ENCODE measurements around the gene SMIM45.

Gene SMIM45

GRCh38 chr22:41933411-41934177, 18.4 kb upstream of the SMIM45 start:
- H3K4me3 ChIP-seq (ENCODE audit: insufficient read length, low read depth): no peak overlapping the region
- H3K36me3 ChIP-seq (ENCODE audit: insufficient read depth, insufficient read length, low read length): peaks cover 33% of the 10 kb centered on the region
- no peak overlapping the region for H3K9ac ChIP-seq (ENCODE audit: insufficient read length, low read depth)
- H3K27me3 ChIP-seq (ENCODE audit: insufficient read depth, insufficient read length): no peaks in the 10 kb centered on the region
- no peak for DNase-seq (ENCODE audit: low read depth, low spot score)
- peaks cover 19% of the 10 kb centered on the region for H3K4me1 ChIP-seq (ENCODE audit: insufficient read depth, insufficient read length)
- TF ChIP-seq YY1 (IDR thresholded peaks at IDR 0.05; ENCODE audit: insufficient read depth, insufficient read length) (no peak), SUZ12 (IDR thresholded peaks at IDR 0.05; ENCODE audit: extremely low read depth, insufficient read depth, insufficient read length) (no peak), ZNF274 (IDR thresholded peaks at IDR 0.05; ENCODE audit: low read depth, low read length) (no peak)
- no peaks in the 10 kb centered on the region for H3K9me3 ChIP-seq (ENCODE audit: insufficient read depth, low read length)

DNA sequence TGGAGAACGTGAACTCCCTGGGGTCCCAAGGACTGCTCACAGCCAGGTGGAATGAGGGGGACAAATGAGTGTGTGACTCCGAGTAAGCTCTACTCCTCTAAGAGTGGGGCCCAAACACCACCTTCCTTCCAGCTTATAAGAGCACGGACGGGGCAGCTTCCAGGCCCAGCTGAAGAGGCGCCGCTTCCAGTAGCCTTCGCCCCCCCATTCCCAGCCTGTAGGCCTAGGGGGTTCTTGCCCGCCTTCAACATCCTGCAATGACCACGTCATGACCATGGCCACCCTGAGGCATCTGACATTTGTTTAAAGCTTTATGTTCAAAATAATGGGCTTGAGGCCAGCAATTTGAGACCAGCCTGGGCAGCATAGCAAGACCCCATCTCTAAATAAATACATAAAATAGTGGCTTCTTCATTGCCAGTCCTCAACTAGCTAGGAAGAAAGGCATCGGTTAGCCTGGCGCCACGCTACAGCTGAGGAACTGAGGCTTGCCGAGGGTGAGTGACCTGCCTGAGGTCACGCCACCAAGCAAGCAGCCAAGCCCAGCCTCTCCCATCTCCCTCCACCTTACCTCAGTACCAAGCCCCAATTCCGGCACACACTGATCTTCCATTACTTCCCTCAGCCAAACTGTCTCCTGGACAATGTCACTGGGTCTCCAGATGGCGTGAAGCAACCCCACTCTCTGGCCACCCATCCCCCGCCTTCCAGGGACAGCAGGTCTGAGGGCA, 17.5 kb upstream of the SMIM45 start:
- Histone ChIP-seq H3K27me3 (ENCODE audit: insufficient read depth, insufficient read length) (no peaks in the 10 kb centered on the region), H3K9ac (ENCODE audit: insufficient read length, low read depth) (no peak overlapping the region), H3K9me3 (ENCODE audit: insufficient read depth, low read length) (no peaks in the 10 kb centered on the region), H3K36me3 (ENCODE audit: insufficient read depth, insufficient read length, low read length) (peaks cover 42% of the 10 kb centered on the region), H3K4me1 (ENCODE audit: insufficient read depth, insufficient read length) (peaks cover 12% of the 10 kb centered on the region), H3K4me3 (ENCODE audit: insufficient read length, low read depth) (no peak overlapping the region)
- TF ChIP-seq YY1 (IDR thresholded peaks at IDR 0.05; ENCODE audit: insufficient read depth, insufficient read length) (no peak), ZNF274 (IDR thresholded peaks at IDR 0.05; ENCODE audit: low read depth, low read length) (no peak), SUZ12 (IDR thresholded peaks at IDR 0.05; ENCODE audit: extremely low read depth, insufficient read depth, insufficient read length) (no peak)
- no peak for DNase-seq (ENCODE audit: low read depth, low spot score)

- H3K27me3 ChIP-seq (ENCODE audit: insufficient read depth, insufficient read length): no peaks in the 10 kb centered on the region
- no peak overlapping the region for H3K9ac ChIP-seq (ENCODE audit: insufficient read length, low read depth)
- TF ChIP-seq ZNF274 (IDR thresholded peaks at IDR 0.05; ENCODE audit: low read depth, low read length): no peak
- TF ChIP-seq YY1 (IDR thresholded peaks at IDR 0.05; ENCODE audit: insufficient read depth, insufficient read length): no peak
- no peak for TF ChIP-seq SUZ12 (IDR thresholded peaks at IDR 0.05; ENCODE audit: extremely low read depth, insufficient read depth, insufficient read length)
- H3K36me3 ChIP-seq (ENCODE audit: insufficient read depth, insufficient read length, low read length): peaks cover 43% of the 10 kb centered on the region
- no peak overlapping the region for H3K4me3 ChIP-seq (ENCODE audit: insufficient read length, low read depth)
- H3K4me1 ChIP-seq (ENCODE audit: insufficient read depth, insufficient read length): peaks cover 12% of the 10 kb centered on the region
- no peak for DNase-seq (ENCODE audit: low read depth, low spot score)
- no peaks in the 10 kb centered on the region for H3K9me3 ChIP-seq (ENCODE audit: insufficient read depth, low read length)
These were observed 17.0 kb upstream of the SMIM45 start for GRCh38 chr22:41935015-41935351.

- H3K4me3 ChIP-seq (ENCODE audit: insufficient read length, low read depth): no peak overlapping the region
- peaks cover 12% of the 10 kb centered on the region for H3K4me1 ChIP-seq (ENCODE audit: insufficient read depth, insufficient read length)
- peaks cover 44% of the 10 kb centered on the region for H3K36me3 ChIP-seq (ENCODE audit: insufficient read depth, insufficient read length, low read length)
- TF ChIP-seq YY1 (IDR thresholded peaks at IDR 0.05; ENCODE audit: insufficient read depth, insufficient read length) (no peak), SUZ12 (IDR thresholded peaks at IDR 0.05; ENCODE audit: extremely low read depth, insufficient read depth, insufficient read length) (no peak), ZNF274 (IDR thresholded peaks at IDR 0.05; ENCODE audit: low read depth, low read length) (no peak)
- DNase-seq (ENCODE audit: low read depth, low spot score): no peak
- no peaks in the 10 kb centered on the region for H3K9me3 ChIP-seq (ENCODE audit: insufficient read depth, low read length)
- H3K9ac ChIP-seq (ENCODE audit: insufficient read length, low read depth): no peak overlapping the region
- H3K27me3 ChIP-seq (ENCODE audit: insufficient read depth, insufficient read length): no peaks in the 10 kb centered on the region
These were observed 16.4 kb upstream of the SMIM45 start for GRCh38 chr22:41935509-41935908.

GRCh38 chr22:41936894-41937169, 15.1 kb upstream of the SMIM45 start:
- no peaks in the 10 kb centered on the region for H3K27me3 ChIP-seq (ENCODE audit: insufficient read depth, insufficient read length)
- DNase-seq (ENCODE audit: low read depth, low spot score): no peak
- H3K36me3 ChIP-seq (ENCODE audit: insufficient read depth, insufficient read length, low read length): peaks cover 57% of the 10 kb centered on the region
- TF ChIP-seq SUZ12 (IDR thresholded peaks at IDR 0.05; ENCODE audit: extremely low read depth, insufficient read depth, insufficient read length) (no peak), YY1 (IDR thresholded peaks at IDR 0.05; ENCODE audit: insufficient read depth, insufficient read length) (no peak), ZNF274 (IDR thresholded peaks at IDR 0.05; ENCODE audit: low read depth, low read length) (no peak)
- no peaks in the 10 kb centered on the region for H3K9me3 ChIP-seq (ENCODE audit: insufficient read depth, low read length)
- no peak overlapping the region for H3K9ac ChIP-seq (ENCODE audit: insufficient read length, low read depth)
- peaks cover 12% of the 10 kb centered on the region for H3K4me1 ChIP-seq (ENCODE audit: insufficient read depth, insufficient read length)
- H3K4me3 ChIP-seq (ENCODE audit: insufficient read length, low read depth): no peak overlapping the region

DNA sequence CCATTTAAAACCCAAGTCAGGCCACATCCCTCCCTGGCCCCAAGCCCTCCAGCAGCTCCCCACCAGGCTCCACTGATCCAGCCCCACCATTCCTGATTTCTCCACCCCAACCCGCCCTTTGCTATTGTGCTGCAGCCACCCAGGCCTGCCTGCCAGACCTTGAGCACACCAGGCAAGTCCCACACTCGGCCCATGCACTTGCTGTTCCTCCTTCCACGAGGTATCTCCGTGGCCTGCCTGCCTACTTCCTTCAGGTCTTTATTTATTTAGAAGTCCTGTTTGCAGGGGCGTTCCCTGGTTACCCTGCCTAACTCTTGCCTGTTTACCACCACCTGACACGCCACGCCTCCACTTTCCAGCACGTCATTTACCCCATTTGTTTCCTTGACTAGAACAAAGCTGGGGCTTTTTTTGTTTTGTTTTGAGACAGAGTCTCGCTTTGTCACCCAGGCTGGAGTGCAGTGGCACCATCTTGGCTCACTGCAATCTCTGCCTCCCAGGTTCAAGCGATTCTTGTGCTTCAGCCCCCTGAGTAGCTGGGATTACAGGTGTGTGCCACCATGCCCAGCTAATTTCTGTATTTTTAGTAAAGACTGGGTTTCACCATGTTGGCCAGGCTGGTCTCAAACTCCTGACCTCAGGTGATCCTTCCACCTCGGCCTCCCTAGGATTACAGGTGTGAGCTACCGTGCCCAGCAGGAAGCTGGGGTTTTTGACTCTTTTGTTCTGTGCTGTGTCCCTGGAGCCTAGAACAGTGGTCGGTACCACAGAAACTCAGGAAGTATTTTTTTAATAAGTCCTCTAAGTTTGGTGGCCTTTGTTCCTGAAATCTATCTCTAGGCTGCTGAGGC, 11.7 kb upstream of the SMIM45 start:
- Histone ChIP-seq H3K9me3 (ENCODE audit: insufficient read depth, low read length) (no peaks in the 10 kb centered on the region), H3K36me3 (ENCODE audit: insufficient read depth, insufficient read length, low read length) (peaks cover 74% of the 10 kb centered on the region), H3K27me3 (ENCODE audit: insufficient read depth, insufficient read length) (no peaks in the 10 kb centered on the region), H3K9ac (ENCODE audit: insufficient read length, low read depth) (peak overlapping the region; percentile 36), H3K4me3 (ENCODE audit: insufficient read length, low read depth) (no peak overlapping the region), H3K4me1 (ENCODE audit: insufficient read depth, insufficient read length) (peaks cover 4% of the 10 kb centered on the region)
- no peak for DNase-seq (ENCODE audit: low read depth, low spot score)
- TF ChIP-seq SUZ12 (IDR thresholded peaks at IDR 0.05; ENCODE audit: extremely low read depth, insufficient read depth, insufficient read length): no peak
- no peak for TF ChIP-seq YY1 (IDR thresholded peaks at IDR 0.05; ENCODE audit: insufficient read depth, insufficient read length)
- TF ChIP-seq ZNF274 (IDR thresholded peaks at IDR 0.05; ENCODE audit: low read depth, low read length): no peak

All from NT2/D1 (cell line).